GM10847 (cell line): ENCODE data around the gene A4GALT.

Experiments
- POLR2A ChIP-seq: IDR thresholded peaks from 2 replicates; pipeline ENCODE4 v1.6.1; 2011; ENCODE audit not compliant: insufficient read length; ENCODE audit errors: extremely low read depth

A4GALT gene

GRCh38 chr22:42747701-42748513 is 27.2 kb upstream of the A4GALT start:
- no peak for TF ChIP-seq POLR2A

DNA sequence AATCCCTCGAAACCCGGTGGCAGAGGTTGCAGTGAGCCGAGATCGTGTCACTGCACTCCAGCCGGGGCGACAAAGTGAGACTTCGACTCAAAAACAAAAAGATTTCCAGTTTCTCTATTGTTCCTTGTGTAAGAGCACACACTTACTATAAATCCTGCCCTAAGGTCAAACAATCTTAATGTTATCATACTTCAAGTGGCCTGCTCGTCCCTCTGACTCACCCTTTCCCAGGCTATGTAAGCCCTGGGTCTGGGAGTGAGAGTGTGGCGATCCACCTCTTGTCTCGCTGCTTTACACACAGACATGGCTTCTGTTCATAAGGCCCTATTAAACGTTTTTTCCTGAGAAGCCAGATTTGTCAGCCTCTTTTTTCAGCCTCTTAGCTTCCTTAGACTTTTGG is 24.4 kb upstream of the A4GALT start:
- no peak for TF ChIP-seq POLR2A

DNA sequence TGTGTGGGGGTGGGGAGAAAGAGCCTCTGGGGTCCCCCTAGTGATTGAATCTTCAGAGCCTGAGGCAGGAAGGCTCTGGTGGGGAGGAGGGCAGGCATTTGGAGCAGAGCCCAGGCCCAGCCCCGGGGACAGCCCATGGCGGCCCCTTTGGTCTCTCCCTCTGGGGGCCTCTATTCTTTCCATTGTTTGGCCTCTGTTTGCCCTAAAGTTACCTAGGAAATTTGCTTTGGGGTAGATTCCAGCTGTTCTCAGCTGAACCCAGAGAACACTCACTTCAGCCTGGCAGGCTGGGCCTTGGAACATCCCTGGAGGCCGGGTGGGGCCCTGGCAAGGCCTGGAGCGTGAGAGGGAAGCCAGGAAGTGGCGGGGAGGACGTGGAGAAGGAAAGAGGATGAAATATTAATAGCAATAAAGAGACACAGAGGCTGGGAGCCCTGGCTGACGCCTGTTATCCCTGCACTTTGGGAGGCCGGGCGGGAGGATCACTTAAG is 22.9 kb upstream of the A4GALT start:
- no peak for TF ChIP-seq POLR2A

GRCh38 chr22:42742940-42743339 is 22.3 kb upstream of the A4GALT start:
- TF ChIP-seq POLR2A = no peak

- no peak for TF ChIP-seq POLR2A
Observed at GRCh38 chr22:42734406-42734805, 13.7 kb upstream of the A4GALT start.

DNA sequence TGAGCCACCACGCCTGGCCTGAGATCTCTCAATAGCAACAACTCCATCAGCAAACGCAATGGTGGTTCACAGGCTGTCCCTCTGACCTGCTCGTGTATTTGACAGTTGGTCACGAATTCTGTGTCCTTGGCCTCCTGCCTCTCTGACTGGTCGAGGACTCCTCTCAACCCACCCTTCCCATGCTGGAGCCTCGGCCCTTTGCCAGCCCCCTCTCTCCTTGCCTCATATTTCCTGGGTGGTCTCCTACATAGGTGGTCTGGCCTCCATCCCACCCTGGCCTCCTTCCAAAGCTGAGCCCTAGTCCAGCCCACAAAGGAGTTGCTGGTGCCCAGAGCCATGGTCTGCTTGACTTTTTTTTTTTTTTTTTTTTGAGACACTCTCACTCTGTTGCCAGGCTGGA is 11.4 kb upstream of the A4GALT start:
- TF ChIP-seq POLR2A = no peak

DNA sequence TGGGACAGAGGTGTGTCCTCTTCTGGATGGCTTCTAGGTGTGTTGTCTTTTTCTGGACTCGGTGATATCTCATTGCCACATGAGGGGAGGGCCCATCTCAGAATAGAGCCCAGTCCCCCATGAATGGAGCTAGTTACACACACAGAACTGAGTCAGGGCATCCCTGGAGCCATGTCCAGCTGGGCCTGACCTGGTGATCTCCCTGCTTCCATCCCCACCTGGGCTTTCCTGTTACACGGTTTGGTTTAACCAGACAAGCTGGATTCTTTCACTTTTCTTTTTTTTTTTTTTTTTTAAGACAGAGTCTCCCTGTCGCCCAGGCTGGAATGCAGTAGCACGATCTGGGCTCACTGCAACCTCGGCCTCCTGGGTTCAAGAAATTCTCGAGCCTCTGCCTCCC is 6.1 kb upstream of the A4GALT start:
- no peak for TF ChIP-seq POLR2A

- no peak for TF ChIP-seq POLR2A
Observed at GRCh38 chr22:42725606-42726355, 5.1 kb upstream of the A4GALT start.

- TF ChIP-seq POLR2A = no peak
Observed at GRCh38 chr22:42724062-42724461, 3.4 kb upstream of the A4GALT start.

DNA sequence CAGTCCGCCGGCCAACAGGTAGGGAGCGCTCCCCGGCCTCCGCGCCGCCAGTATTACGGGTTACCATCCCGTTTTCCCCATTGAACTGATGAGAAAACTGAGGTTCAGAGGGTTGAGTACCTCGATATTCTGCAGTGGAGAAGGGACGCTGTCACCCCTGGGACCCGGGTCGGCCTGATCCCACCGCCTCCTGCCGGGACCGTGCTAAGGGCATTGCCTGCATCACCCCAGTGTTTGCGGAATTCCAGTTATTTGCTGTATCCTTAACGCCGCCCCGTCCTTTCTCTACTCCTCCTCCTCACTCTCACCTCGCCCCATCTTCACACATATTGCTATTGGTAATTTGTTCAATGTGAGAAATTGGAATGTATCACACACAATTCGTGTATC is 370 bp upstream of the A4GALT start:
- TF ChIP-seq POLR2A = no peak

GRCh38 chr22:42719656-42720262 is 911 bp downstream of the A4GALT start:
- TF ChIP-seq POLR2A = no peak

GRCh38 chr22:42719133-42719532 is 1.5 kb downstream of the A4GALT start:
- no peak for TF ChIP-seq POLR2A

DNA sequence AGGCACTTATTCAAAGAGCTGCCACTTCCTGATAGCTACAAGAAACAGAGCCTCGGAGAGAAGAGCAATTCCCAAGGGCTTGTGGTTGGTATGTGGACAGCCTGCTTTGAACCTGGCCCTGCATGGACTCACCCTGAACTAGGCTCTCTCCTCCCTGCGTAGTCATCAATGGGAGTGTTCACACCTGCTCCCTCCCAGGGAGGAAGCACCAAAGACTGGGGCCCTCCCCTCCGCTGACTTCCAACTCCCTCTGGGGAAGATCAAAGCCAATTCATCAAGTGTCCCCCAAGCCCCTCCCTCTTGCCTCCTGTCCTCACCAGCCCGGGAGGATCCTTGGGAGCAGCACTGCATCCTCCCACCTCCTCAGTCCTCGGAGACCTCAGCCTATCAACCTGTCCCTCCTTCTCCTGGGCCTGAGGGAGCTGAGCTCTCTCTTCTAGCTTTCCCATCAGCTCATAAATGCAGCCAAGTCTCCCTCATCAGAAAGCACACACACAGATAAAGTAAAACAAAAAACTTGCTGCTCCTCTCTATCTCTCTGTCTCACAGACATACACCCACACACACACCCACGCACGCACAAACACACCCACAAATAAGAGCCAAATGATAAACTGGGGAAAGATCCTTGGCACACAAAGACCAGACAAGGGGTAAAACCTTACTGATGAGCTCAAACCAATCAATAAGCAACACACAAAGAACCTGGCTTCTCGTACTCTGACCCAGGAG is 3.3 kb downstream of the A4GALT start:
- no peak for TF ChIP-seq POLR2A

DNA sequence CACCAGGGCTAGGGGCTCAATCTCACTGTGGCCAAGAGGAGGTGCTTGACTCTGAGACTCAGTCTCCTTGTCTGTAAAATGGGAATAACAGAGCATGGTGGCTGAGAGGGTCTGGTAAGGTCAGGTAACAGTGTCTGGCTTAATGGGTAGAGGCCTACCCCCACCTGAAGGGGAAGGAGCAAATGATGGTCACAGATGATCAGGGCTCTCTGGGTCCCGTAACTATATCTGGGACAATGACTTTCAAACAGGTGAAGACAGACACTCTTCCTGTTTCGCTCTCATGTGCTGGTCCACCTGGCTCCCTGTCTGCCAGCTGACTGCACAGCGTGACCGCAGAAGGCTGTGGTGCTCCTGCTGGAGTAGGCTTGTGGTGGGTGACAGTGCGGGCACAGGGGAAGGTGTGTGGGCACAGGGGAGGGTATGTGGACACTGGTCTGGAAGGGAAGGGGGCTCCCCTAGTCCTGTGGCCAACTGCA is 4.0 kb downstream of the A4GALT start:
- TF ChIP-seq POLR2A = no peak

- no peak for TF ChIP-seq POLR2A
Observed at GRCh38 chr22:42716221-42716620, 4.4 kb downstream of the A4GALT start.
